Kidney (tissue), 14 donors: Measurements from ENCODE around the gene TM9SF4. TPM values are rescaled to one million over a fixed set of nuclear protein-coding genes. Genes with fewer than 3 reads are reported as not detected.

ENCODE experiments used
- DNase-seq, 5 donors: peaks; one replicate each; pipeline ENCODE4 v3.0.0-alpha.2; 2013 to 2020
- FAIRE-seq: peaks from 2 replicates; lab custom pipeline; 2012; peaks lifted over from hg19 to GRCh38; lab: Jason Lieb, UNC
- H3K27ac ChIP-seq, 2 donors: one replicate each; pipeline ENCODE4 v1.7.0; 2013; ENCODE audit warnings: low read depth in 2 of 2, low read length in 2 of 2, inconsistent platforms in 1 of 2
- H3K27me3 ChIP-seq: one replicate; pipeline ENCODE4 v1.7.1; 2013; ENCODE audit warnings: low read length, inconsistent platforms; ENCODE audit not compliant: control insufficient read depth, insufficient read depth
- H3K36me3 ChIP-seq, 3 donors: one replicate each; pipeline versions ENCODE4 v1.7.0 to v1.7.1; 2013; ENCODE audit warnings: low read length in 3 of 3, control low read depth in 1 of 3, inconsistent platforms in 1 of 3; ENCODE audit not compliant: insufficient read depth in 3 of 3, control insufficient read depth in 2 of 3
- H3K4me1 ChIP-seq, 3 donors: one replicate each; pipeline versions ENCODE4 v1.7.0 to v1.7.1; 2013; ENCODE audit warnings: low read length in 3 of 3, inconsistent platforms in 1 of 3, low read depth in 1 of 3; ENCODE audit not compliant: control insufficient read depth in 2 of 3, insufficient read depth in 2 of 3
- H3K4me3 ChIP-seq, 3 donors: one replicate each; pipeline versions ENCODE4 v1.7.0 to v1.8.1; 2013; ENCODE audit warnings: low read length in 3 of 3, control low read depth in 1 of 3, inconsistent platforms in 1 of 3
- H3K9ac ChIP-seq, 3 donors: one replicate each; pipeline versions ENCODE4 v1.7.0 to v1.7.1; 2013; ENCODE audit warnings: low read length in 3 of 3, control low read depth in 1 of 3, inconsistent platforms in 1 of 3
- H3K9me3 ChIP-seq, 3 donors: one replicate each; pipeline versions ENCODE4 v1.7.0 to v1.7.1; 2013; ENCODE audit warnings: low read length in 3 of 3, control low read depth in 1 of 3, inconsistent platforms in 1 of 3; ENCODE audit not compliant: control insufficient read depth in 2 of 3, insufficient read depth in 1 of 3
- intact Hi-C: fragments of 100-400 bp; cut with DNase I; formaldehyde crosslinking; loops from one replicate; pipeline ENCODE4 v1.11.1; 2022
- polyA plus RNA-seq: library from polyadenylated mRNA; stranded (reverse); fragments of 350-450 nt; fragmentation: Illumina TruSeq; extraction: RNeasy Lipid Tissue Mini Kit (QIAGEN cat#74804); gene quantifications from one replicate; pipeline ENCODE4 v1.2.3, GENCODE V29; 2014; ENCODE audit warnings: low read depth, low replicate concordance; ENCODE audit not compliant: insufficient read depth
- total RNA-seq: library from RNA; stranded (reverse); fragmentation: NEBNext Ultra II Directional; extraction: Animal tissue kit (Norgen Biotek cat#: 25700); gene quantifications from one replicate; pipeline ENCODE4 v1.2.1, GENCODE V29; 2021
- TF ChIP-seq, protein P1 (sequence below): IDR thresholded peaks from 3 replicates; pipeline ENCODE4 v1.5.1; 2012; ENCODE audit warnings: mild to moderate bottlenecking, moderate library complexity, borderline replicate concordance; ENCODE audit not compliant: insufficient read depth; ENCODE audit errors: extremely low read depth
- donor health status: control.
- donor health status: control.
- donor health status: control.
- donor health status: control.
- donor health status: control.
- donor health status: DM: yes; HTN: yes; CAD: no.
- donor health status: Normal renal cell carcinoma (clear cell type).

Gene TM9SF4
- total and polyA plus RNA-seq, 2 donors from 2014 or later: 26.3 to 52.0 TPM

DNA sequence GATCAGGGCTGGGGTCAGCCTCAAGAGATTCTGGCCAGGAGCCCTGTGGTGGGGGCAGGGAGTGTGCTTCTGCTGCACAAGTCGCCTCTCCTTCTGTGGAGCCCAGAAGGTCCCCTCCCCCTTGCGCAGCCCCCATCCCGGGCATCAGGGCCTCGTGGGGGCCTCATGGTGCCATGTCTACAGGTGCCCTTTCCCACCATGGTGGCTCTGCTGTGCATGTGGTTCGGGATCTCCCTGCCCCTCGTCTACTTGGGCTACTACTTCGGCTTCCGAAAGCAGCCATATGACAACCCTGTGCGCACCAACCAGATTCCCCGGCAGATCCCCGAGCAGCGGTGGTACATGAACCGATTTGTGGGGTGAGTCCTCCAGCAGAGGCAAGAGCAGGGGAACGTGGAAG, 48.1 kb downstream of the TM9SF4 start:
- Histone ChIP-seq H3K9ac (no peak overlapping the region), H3K4me3 (no peak overlapping the region), H3K27me3 (no peaks in the 10 kb centered on the region), H3K4me1 (peaks cover 0 to 11% (median 2%) of the 10 kb centered on the region in 3 donors), H3K36me3 (peaks cover 11 to 52% (median 23%) of the 10 kb centered on the region in 3 donors), H3K9me3 (no peaks in the 10 kb centered on the region), H3K27ac (no peak overlapping the region)
- no peak for FAIRE-seq
- intact Hi-C loops: no loop called here
- TF ChIP-seq, protein P1, sequence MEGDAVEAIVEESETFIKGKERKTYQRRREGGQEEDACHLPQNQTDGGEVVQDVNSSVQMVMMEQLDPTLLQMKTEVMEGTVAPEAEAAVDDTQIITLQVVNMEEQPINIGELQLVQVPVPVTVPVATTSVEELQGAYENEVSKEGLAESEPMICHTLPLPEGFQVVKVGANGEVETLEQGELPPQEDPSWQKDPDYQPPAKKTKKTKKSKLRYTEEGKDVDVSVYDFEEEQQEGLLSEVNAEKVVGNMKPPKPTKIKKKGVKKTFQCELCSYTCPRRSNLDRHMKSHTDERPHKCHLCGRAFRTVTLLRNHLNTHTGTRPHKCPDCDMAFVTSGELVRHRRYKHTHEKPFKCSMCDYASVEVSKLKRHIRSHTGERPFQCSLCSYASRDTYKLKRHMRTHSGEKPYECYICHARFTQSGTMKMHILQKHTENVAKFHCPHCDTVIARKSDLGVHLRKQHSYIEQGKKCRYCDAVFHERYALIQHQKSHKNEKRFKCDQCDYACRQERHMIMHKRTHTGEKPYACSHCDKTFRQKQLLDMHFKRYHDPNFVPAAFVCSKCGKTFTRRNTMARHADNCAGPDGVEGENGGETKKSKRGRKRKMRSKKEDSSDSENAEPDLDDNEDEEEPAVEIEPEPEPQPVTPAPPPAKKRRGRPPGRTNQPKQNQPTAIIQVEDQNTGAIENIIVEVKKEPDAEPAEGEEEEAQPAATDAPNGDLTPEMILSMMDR: no peak
- no peak for DNase-seq

DNA sequence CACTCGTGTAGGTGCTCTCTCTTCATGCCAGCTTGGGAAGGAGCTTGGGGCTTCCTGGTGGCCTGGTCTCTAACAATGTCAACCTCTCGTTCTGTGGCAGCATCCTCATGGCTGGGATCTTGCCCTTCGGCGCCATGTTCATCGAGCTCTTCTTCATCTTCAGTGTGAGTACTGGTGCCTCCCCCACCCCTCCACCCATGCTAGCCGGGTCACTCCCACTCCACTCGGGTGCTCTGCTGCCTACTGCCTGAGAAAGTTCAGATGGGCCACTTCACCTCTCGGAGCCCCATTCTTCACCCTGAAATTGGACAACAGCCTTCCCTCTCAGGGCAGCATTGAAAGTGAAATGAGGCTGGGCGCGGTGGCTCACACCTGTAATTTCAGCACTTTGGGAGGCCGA, 48.8 kb downstream of the TM9SF4 start:
- Histone ChIP-seq H3K9me3 (no peaks in the 10 kb centered on the region), H3K9ac (no peak overlapping the region), H3K36me3 (peaks cover 11 to 54% (median 23%) of the 10 kb centered on the region in 3 donors), H3K27ac (no peak overlapping the region), H3K4me1 (peaks cover 0 to 10% (median 0%) of the 10 kb centered on the region in 3 donors), H3K4me3 (no peak overlapping the region), H3K27me3 (no peaks in the 10 kb centered on the region)
- no peak for DNase-seq
- no peak for FAIRE-seq
- TF ChIP-seq, protein P1: no peak
- intact Hi-C loops: no loop called here

DNA sequence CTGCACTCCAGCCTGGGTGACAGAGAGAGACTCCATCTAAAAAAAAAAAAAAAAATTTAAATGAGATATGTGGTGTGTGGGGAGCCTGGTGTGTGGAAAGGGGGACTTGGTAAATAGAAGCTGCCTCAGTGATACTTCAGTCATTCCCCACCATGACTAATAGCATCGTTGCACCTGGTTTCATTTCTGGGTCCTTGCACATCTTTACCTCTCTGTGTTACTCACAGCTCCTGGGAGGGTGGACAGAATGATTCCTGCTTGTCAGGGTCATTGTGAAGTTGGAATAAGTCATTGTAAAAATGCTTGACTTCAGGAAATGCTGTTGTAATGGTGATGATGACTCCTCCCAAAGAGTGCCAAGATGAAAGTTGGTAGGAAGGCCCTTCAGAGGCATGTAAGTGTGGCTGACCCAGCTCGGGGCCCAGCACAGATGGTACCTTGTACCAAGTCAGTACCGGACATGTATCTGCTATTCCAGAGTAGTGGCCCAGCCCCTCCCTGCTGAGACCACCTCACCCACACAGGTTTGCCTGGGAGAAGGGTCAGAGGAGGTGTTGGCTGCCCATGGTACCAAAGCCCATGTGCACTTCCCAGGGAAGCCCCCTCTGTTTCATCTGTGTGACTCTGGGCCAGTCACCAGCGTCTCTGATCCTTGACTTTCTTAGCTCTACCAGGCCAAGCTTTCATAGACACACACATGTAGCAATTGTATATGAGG, 49.6 kb downstream of the TM9SF4 start:
- no peak overlapping the region for H3K27ac ChIP-seq
- H3K4me3 ChIP-seq: no peak overlapping the region
- FAIRE-seq: no peak
- H3K9ac ChIP-seq: no peak overlapping the region
- peaks cover 11 to 50% (median 23%) of the 10 kb centered on the region in 3 donors for H3K36me3 ChIP-seq
- TF ChIP-seq, protein P1: no peak
- no peaks in the 10 kb centered on the region for H3K27me3 ChIP-seq
- H3K9me3 ChIP-seq: no peaks in the 10 kb centered on the region
- no peak for DNase-seq
- intact Hi-C loops: no loop called here
- H3K4me1 ChIP-seq: peaks cover 0 to 10% (median 0%) of the 10 kb centered on the region in 3 donors
